ENCODE results near the gene SELENBP1. TPM values are rescaled to one million over a fixed set of nuclear protein-coding genes. Genes with fewer than 3 reads are reported as not detected.

Gene SELENBP1
- total and polyA plus RNA-seq, 10 donors: 17.3 to 114 (median 81.2) TPM

GRCh38 chr1:151344291-151344690 lies 28.2 kb downstream of the SELENBP1 start:
- Histone ChIP-seq H3K4me3 (no peak overlapping the region), H3K36me3 (peaks cover 0 to 48% (median 37%) of the 10 kb centered on the region in 6 donors), H3K27me3 (replicated peaks in 1 of 7) (no peaks in the 10 kb centered on the region), H3K4me1 (peaks cover 21 to 81% (median 51%) of the 10 kb centered on the region in 6 donors), H3K27ac (peak overlapping the region in 3 of 8 donors; percentile 23 to 65 (median 30)), H3K9me3 (no peaks in the 10 kb centered on the region)
- TF ChIP-seq POLR2AphosphoS5 (IDR thresholded peaks at IDR 0.05): no peak
- TF ChIP-seq CTCF (IDR thresholded peaks at IDR 0.05 in 8 of 11, conservative IDR thresholded peaks at IDR 0.05 in 3 of 11): no peak
- no peak for TF ChIP-seq POLR2A (IDR thresholded peaks at IDR 0.05)
- DNase-seq: no peak
- intact Hi-C loops (cut with DNase I; ENCODE audit: low total_unique reads): loop anchor here (10.0 kb wide), 1 partner anchor 59 kb away; the partner anchor contains the start of gene ZNF687
- WGBS, 5 donors: 71 to 84% (median 78%) methylated on average over 6 of the region's 6 CpGs

- no peak for TF ChIP-seq POLR2A (IDR thresholded peaks at IDR 0.05)
- TF ChIP-seq CTCF (IDR thresholded peaks at IDR 0.05 in 8 of 11, conservative IDR thresholded peaks at IDR 0.05 in 3 of 11): no peak
- TF ChIP-seq POLR2AphosphoS5 (IDR thresholded peaks at IDR 0.05): no peak
- Histone ChIP-seq H3K4me1 (peaks cover 21 to 81% (median 51%) of the 10 kb centered on the region in 6 donors), H3K4me3 (no peak overlapping the region), H3K36me3 (peaks cover 0 to 48% (median 37%) of the 10 kb centered on the region in 6 donors), H3K27me3 (replicated peaks in 1 of 7) (no peaks in the 10 kb centered on the region), H3K9me3 (no peaks in the 10 kb centered on the region), H3K27ac (peak overlapping the region in 2 of 8 donors; percentile 30 to 65)
- DNase-seq: no peak
- intact Hi-C loops (cut with DNase I; ENCODE audit: low total_unique reads): loop anchor here (10.0 kb wide), 1 partner anchor 59 kb away; the partner anchor contains the start of gene ZNF687
- WGBS, 5 donors: 70 to 78% (median 72%) methylated on average over 9 of the region's 9 CpGs
Observed at GRCh38 chr1:151343587-151343986, 28.9 kb downstream of the SELENBP1 start.

GRCh38 chr1:151342569-151342968 lies 29.9 kb downstream of the SELENBP1 start:
- H3K9me3 ChIP-seq: no peaks in the 10 kb centered on the region
- peaks cover 16 to 73% (median 43%) of the 10 kb centered on the region in 6 donors for H3K4me1 ChIP-seq
- no peak overlapping the region for H3K4me3 ChIP-seq
- H3K36me3 ChIP-seq: peaks cover 0 to 48% (median 37%) of the 10 kb centered on the region in 6 donors
- intact Hi-C loops (cut with DNase I; ENCODE audit: low total_unique reads): loop anchor here (10.0 kb wide), 1 partner anchor 58 kb away; the partner anchor contains the start of gene ZNF687
- DNase-seq: no peak
- no peaks in the 10 kb centered on the region for H3K27me3 ChIP-seq (replicated peaks in 1 of 7)
- TF ChIP-seq POLR2AphosphoS5 (IDR thresholded peaks at IDR 0.05) (no peak), POLR2A (IDR thresholded peaks at IDR 0.05) (no peak), CTCF (IDR thresholded peaks at IDR 0.05 in 8 of 11, conservative IDR thresholded peaks at IDR 0.05 in 3 of 11) (no peak)
- H3K27ac ChIP-seq: peak overlapping the region in 3 of 8 donors; percentile 65 to 69 (median 66)
- WGBS, 5 donors: 76 to 90% (median 82%) methylated on average over 6 of the region's 6 CpGs

DNA sequence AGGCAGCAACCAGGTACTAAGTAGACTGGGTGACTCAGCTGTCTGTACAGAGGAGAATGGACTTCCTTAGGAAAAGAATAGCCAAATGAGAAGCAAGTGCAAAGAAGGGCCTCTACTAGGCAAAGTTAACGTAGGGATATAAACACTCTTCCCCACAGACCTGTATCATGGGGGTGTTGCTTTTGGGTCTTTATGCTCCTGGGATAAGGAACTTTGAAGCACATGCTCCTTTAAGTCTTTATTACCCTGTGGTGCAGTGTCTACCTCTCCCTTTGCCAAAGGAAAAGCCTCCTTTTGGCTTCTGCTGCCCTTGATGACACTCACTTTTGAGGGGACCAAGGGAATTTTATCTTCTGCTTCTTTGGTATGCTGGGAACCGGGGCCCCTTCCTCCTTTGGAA lies 30.5 kb downstream of the SELENBP1 start:
- DNase-seq: no peak
- peaks cover 15 to 71% (median 42%) of the 10 kb centered on the region in 6 donors for H3K4me1 ChIP-seq
- H3K9me3 ChIP-seq: no peaks in the 10 kb centered on the region
- intact Hi-C loops (cut with DNase I; ENCODE audit: low total_unique reads): loop anchor here (10.0 kb wide), 1 partner anchor 57 kb away; the partner anchor contains the start of gene ZNF687
- H3K27ac ChIP-seq: peak overlapping the region in 5 of 8 donors; percentile 20 to 69 (median 65)
- H3K4me3 ChIP-seq: no peak overlapping the region
- H3K27me3 ChIP-seq (replicated peaks in 1 of 7): no peaks in the 10 kb centered on the region
- H3K36me3 ChIP-seq: peaks cover 0 to 48% (median 37%) of the 10 kb centered on the region in 6 donors
- 78 to 90% (median 85%) methylated on average over 2 of the region's 2 CpGs for WGBS, 5 donors
- TF ChIP-seq POLR2A (IDR thresholded peaks at IDR 0.05) (no peak), POLR2AphosphoS5 (IDR thresholded peaks at IDR 0.05) (no peak), CTCF (IDR thresholded peaks at IDR 0.05 in 8 of 11, conservative IDR thresholded peaks at IDR 0.05 in 3 of 11) (no peak)

All from spleen (tissue), 11 donors.